HL-60/S4 (cell line): ENCODE results near the gene SNIP1.
"Not testable (repeated sequence)": the region's sequence is repeated elsewhere in the genome, so short reads cannot be mapped to it uniquely, and the experiment has no call there.

Experiments used
- in situ Hi-C: fragments of 300-500 bp; cut with MboI; formaldehyde crosslinking; loops from 2 replicates; pipeline ENCODE4 v1.14.3; 2022; ENCODE audit warnings: low sequenced_read_pairs

Gene SNIP1

DNA sequence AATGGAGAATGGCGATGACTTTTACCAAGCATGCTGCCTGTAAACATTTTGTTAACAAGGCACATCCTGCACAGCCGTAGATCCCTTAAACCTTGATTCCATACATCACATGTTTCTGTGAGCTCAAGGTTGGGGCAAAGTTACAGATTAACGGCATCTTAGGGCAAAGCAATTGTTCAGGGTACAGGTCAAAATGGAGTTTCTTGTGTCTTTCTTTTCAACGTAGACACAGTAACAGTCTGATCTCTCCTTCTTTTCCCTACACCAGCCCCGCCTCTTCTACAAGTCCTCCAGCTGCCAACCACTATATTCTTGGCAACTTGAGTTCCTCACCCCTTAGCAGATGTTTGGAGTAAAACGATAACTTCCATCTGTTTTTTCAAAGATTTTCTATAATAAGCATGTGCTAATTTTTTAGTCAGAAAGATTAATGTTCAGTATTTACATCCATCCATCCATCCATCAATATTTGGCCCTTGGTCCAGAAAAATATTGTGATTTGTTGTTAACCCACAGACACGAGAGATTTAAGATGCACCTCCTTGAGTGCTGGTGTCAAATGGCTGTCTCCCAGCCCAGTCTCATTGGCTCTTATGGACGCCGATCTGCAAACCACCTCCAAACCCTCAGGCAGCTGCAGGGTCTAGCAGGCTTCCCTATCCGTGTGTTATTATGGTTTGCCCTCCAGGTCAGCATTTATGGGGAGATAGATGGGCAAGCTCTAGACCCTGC, 6.5 kb upstream of the SNIP1 start:
- in situ Hi-C loops: no loop called here

DNA sequence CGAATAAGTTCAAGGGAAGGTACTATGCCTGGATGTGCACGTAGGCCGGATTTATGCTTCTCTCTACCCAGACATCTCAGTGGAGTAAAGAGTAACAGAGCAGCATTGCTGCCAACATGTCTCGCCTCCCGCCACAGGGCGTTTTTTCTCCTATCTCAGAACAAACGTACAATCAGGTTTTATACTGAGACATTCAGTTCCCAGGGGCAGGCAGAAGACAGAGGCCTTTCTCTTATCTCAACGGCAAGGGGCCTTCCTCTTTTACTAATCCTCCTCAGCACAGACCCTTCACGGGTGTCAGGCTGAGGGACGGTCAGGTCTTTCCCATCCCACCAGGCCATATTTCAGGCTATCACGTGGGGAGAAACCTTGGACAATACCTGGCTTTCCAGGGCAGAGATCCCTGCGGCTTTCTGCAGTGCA, 5.9 kb upstream of the SNIP1 start:
- in situ Hi-C loops: not testable (repeated sequence)

DNA sequence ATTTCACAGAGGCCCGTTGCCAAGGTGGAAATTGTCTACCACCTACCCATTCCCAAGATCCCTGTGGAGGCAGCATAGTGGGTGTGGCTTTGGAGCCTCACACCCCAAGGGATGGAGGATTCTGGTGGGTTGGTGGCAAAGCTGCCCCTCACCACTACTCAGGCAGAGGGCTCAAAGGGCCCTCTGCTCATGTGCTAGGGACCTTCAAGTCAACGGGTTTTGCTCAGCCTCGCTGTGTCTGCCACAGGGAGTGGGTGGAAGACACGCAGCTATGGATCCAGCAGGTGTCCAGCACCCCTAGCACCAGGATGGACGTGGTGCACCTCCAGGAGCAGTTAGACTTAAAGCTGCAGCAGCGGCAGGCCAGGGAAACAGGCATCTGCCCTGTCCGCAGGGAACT, 5.0 kb upstream of the SNIP1 start:
- in situ Hi-C loops: no loop called here

DNA sequence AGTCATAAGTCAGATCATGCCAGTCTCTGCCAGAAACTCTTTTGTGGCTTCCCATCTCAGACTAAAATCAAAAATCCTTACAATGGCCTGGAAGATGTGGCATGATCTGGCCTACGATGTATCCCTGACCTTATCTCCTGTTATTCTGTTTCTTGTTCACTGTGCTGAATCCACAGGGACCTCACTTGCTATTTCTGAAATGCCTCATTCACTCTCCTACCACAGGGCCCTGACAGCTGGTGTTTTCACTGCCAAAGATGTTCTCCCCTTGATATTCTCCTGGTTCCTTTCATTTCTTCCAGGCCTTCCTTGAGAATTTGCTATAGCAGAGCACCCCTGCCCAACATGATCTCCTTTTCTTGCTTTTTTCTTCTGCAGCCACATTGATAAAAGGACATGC, 4.3 kb upstream of the SNIP1 start:
- in situ Hi-C loops: no loop called here

DNA sequence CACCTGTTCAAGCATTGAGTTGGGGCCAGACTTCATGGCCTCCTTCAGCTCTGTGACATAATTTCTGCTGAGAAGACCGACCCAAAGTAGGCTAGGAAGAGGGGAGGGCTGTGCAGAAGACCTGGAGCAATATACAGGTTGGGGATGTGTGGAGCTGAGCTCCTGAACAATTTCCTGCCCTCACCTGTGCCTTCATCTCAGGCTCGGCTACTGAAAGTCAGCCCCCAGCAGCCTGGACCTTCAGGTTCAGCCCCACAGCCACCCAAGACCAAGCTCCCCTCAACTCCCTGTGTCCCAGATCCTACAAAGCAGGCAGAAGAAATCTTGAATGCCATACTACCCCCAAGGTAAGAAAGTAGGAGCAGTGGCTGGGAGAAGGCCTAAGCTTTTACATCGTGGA, 3.3 kb upstream of the SNIP1 start:
- in situ Hi-C loops: no loop called here

DNA sequence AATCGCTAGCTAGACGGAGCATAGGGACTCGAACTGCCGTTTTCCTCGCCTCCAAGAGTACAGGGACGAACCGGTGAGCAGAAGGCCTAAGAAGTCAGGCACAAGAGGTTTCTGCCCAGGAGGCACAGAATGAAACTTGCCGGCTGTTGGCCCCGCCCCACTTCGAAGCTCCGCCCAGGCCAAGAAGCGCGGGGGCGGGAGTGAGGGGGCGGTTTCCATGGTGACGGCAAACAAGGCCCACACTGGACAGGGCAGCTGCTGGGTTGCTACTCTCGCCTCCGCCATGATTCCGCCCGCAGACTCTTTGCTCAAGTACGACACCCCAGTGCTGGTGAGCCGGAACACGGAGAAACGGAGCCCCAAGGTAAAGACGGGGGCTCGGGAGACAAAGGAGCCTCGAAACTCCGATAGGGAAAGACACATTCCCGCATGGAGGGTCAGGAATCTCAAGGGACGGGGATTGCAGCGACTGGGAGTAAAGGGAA, 2.7 kb upstream of the SNIP1 start, which contains the start of gene DNALI1:
Gene DNALI1, plus strand, starts transcription at position 229 of the 485 bp plus-strand sequence. Its CDS starts 55 bp downstream, at position 284.
- in situ Hi-C loops: no loop called here

DNA sequence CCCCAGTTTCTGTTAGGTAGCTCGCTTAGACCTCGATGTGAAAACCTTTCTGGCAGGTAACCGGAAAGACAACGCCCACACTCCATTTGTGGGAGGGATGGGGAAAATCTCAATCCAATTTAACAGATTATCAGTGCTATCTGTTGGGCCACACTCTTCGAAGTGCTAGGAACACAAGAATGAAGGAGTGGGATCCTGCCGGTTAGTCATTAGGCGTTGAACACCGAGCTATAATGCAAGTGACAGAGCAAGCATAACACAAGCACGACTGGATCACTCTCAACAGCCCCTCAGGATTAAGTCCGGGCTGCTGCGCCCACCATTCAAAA, 531 bp downstream of the SNIP1 start:
- in situ Hi-C loops: no loop called here

DNA sequence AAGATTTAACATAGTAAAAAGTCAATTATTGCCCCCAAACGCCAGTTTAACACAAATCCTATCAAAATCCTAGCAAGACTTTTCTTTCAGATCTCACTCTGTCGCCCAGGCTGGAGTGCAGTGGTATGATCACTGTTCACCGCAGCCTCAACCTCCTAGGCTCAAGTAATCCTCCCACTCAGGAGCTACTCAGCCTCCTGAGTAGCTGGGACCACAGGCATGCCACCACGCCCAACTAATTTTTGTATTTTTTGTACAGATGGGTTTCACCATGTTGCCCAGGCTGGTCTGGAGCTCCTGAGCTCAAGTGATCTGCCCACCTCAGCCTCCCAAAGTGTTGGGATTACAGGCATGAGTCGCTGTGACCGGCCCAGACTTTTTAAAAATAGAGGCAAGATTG, 4.8 kb downstream of the SNIP1 start:
- in situ Hi-C loops: no loop called here

DNA sequence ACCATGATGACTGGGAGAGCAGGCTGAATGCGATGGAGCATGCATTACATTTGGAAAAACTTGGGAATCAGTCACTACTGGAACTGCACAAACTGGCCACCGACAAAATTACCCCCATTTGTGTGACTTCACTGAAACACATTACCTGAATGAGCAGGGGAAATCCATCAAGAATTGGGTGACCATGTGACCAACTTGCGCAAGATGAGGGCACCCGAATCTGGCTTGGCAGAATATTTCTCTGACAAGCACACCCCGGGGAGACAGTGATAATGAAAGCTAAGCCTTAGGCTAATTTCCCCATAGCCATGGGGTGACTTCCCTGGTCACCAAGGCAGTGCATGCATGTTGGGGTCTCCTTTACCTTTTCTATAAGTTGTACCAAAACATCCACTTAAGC, 9.1 kb downstream of the SNIP1 start:
- in situ Hi-C loops: no loop called here

DNA sequence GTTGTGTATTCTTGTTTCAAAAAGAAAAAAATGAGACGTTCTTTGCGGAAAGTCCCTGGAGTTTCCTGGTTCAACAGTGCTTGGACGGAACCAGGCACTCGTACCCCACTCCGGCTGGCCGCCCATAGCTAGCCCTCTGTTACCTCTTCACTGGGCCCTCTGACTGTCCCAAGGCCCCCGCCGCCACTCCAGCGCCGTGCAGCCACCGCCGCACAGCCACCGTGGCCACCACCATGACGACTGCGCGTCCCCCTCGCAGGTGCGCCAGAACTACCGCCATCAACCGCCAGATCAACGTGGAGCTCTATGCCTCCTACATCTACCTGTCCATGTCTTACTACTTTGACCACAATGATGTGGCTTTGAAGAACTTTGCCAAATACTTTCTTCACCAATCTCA, 9.6 kb downstream of the SNIP1 start:
- in situ Hi-C loops: no loop called here

DNA sequence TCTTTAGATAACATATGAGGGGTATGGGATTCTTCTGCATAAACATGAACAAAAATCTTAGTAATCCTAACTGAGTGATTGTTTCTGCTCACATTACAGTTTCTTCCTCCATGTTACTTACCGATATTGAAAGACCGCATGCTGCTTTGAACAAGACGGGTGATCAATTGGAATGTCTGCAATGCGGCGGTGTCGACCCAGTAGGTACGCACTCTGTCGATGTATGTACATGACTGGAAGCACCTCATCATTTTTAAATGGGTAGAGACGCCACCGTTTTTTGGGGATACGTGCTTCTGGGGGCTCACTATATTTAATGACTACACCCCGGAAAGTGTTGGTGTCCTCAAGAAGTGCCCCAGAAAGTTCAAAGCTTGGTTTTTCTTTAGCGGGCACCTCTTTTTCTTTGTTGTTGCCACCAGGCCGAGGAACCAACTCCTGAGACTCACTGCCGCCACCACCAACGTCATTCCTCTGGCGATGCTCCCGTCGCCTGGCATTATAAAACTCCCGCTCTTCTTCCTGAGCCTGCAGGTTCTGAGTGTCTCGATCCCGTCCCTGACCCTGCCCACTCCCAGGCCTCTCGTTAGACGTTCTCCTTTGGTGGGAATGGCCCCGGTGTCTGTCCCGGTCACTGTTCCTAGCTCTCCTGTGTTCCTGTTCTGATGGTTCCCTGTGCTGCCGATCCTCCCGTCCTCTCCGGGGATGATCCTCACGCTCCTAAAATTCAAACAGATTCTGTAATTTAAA, 13.9 kb downstream of the SNIP1 start:
- in situ Hi-C loops: no loop called here

DNA sequence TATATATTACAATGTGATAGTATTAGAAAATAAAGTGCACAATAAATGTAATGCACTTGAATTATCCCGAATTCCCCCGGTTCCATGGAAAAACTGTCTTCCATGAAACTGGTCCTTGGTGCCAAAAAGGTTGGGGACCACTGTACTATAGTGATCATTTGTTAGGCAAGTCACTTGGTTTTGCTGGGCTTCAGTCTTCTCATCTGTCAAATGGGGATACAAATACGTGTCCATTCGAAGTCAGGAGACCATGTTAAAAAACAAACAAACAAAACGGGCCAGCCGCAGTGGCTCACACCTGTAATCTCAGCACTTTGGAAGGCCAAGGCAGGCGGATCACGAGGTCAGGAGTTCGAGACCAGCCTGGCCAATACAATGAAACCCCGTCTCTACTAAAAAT, 14.9 kb downstream of the SNIP1 start:
- in situ Hi-C loops: not testable (repeated sequence)

DNA sequence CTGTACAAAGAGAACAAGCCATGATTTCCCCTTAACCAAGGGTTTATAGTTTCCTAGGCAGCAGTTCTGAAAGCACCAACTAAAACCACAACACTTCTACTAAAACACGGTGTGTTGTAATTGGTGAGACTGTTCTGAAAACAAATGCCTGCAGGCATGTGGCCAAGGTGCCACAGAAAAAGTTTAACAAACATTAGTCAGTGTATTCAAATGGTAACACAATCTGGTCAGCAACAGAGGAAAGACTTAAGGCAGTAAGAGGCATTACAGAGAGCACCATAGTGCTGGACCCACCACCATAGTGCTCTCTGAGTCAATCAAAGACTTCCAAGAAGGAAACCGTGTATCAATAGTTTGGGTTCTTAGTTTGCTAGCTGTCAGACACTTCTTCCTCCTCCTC, 16.7 kb downstream of the SNIP1 start:
- in situ Hi-C loops: no loop called here

DNA sequence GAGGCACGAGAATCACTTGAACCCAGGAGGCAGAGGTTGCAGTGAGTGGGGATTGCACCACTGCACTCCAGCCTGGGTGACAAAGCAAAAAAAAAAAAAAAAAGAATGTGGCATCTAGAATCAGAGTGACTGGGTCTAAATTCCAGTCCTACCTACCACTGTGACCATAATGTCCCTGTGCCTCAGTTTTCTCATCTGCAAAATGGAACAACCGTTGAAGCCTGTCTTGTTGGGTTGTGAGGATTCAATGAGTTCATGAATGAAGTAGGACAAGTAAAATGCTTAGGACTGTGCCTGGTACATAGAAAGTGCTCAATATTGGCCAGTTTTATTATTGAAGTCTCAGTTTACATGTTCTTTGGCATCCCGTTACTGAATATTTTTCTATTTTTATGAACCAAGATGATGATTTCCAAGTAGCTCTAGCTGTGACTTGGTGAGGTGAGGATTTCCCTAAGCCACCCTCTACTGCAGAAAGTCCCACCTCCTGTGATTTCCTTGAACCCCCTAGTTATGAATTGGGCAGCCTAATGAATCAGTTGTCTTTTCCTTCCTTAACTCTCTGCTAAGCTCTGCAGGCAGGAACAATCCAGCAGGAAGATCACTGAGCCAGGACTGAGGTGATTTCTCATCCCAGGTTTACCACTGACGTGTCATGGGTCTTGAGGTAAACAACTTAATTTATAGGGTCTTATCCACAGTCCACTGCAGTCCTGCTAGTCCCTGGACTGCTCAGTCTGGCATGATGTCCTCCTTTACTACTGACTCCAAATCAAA, 20.6 kb downstream of the SNIP1 start:
- in situ Hi-C loops: no loop called here

DNA sequence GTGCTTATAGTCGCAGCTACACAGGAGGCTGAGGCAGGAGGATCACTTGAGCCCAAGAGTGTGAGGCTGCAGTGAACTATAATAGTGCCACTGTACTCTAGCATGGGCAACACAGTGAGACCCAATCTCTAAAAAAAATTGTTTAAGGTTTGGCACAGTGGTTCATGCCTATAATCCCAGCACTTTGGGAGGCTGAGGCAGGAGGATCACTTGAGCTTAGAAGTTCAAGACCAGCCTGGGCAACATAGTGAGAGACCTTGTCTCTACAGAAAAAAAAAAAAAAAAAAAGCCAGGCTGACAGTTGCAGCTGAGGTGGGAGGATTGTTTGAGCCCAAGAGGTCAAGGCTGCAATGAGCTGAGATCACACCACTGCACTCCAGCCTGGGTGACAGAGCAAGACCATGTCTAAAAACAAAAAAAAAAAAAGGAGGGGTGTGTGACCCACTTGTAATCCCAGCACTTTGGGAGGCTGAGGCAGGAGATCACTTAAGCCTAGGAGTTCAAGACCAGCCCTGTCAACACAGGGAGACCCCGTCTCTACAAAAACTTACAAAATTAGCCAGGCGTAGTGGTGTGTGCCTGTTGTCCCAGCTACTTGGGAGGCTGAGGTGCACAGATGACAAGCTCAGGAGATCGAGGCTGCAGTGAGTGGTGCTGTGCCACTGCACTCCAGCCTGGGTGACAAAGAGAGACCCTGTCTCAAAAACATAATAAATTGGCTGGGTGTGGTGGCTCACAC, 21.5 kb downstream of the SNIP1 start:
- in situ Hi-C loops: not testable (repeated sequence)

DNA sequence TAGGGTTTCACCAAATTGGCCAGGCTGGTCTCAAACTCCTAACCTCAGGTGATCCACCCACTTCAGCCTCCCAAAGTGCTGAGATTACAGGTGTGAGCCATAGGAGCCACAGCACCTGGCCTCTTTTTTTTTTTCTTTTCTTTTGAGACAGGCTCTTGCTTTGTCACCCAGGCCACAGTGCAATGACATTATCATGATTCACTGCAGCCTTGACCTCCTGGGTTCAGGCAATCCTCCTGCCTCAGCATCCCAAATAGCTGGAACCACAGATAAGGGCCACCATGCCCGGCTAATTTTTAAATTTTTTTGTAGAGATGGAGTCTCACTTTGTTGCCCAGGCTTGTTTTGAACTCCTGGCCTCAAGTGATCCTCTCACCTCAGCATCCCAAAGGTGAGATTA, 24.2 kb downstream of the SNIP1 start:
- in situ Hi-C loops: not testable (repeated sequence)

DNA sequence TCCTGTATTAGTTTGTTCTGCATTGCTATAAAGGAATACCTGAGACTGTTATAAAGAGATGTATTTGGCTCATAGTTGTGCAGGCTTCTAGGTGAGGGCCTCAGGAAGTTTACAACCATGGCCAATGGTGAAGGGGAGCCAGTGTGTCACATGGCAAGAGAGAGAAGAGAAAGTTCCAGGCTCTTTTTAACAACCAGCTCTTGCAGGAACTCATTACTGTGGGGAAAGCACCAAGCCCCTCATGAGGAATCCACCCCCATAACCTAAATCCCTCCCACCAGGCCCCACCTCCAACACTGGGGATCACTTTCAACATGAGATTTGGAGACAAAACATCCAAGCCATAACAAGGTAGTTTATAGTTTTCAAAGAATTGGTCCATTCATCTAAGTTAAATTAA, 34.5 kb downstream of the SNIP1 start:
- in situ Hi-C loops: no loop called here

DNA sequence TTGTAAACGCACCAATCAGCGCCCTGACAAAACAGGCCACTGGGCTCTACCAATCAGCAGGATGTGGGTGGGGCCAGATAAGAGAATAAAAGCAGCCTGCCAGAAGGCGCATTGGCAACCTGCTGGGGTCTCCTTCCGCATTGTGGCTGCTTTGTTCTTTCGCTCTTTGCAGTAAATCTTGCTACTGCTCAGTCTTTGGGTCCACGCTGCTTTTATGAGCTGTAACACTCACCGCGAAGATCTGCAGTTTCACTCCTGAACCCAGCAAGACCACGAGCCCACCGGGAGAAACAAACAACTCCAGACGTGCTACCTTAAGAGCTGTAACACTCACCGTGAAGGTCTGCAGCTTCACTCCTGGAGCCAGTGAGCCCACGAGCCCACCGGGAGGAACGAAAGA, 35.2 kb downstream of the SNIP1 start:
- in situ Hi-C loops: not testable (repeated sequence)

DNA sequence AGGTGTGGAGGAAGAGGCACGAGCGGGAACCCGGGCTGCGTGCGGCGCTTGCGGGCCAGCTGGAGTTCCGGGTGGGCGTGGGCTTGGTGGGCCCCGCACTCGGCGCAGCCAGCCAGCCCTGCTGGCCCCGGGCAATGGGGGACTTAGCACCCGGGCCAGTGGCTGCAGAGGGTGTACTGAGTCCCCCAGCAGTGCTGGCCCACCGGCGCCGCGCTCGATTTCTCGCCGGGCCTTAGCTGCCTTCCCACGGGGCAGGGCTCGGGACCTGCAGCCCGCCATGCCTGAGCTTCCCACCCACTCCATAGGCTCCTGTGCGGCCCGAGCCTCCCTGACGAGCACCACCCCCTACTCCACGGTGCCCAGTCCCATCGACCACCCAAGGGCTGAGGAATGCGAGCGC, 35.9 kb downstream of the SNIP1 start:
- in situ Hi-C loops: not testable (repeated sequence)

DNA sequence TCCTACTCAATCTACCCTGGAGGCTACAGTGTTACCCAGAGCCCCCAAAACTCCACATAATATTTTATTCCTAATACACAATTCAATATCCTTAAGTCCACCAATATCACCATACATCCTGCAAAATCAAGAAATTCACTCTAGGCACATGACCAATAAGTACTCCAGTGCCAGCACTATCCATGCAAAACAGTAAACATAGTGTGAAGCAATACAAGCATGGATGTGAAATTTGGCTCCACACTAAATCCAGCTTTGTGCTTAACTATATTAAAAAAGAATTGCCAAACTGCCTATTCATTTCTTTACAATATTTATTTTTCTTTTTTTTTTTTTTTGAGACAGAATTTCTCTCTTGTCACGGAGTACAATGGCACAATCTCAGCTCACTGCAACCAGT, 36.5 kb downstream of the SNIP1 start:
- in situ Hi-C loops: no loop called here
